HG02571 (cell line): ENCODE data around the gene MYDGF.
"Not testable (repeated sequence)": the region's sequence is repeated elsewhere in the genome, so short reads cannot be mapped to it uniquely, and the experiment has no call there.

Source experiments
- ATAC-seq: cut with Tn5 transposase; IDR thresholded peaks from one replicate; pipeline ENCODE4 v1.9.1; 2021; ENCODE audit warnings: mild to moderate bottlenecking, moderate library complexity; ENCODE audit not compliant: unreplicated experiment

Gene MYDGF

GRCh38 chr19:4701557-4701956, 31.4 kb upstream of the MYDGF start:
- ATAC-seq, result no peak

- ATAC-seq, result no peak
These were observed 30.5 kb upstream of the MYDGF start for GRCh38 chr19:4700693-4700970.

GRCh38 chr19:4699826-4700692, 29.9 kb upstream of the MYDGF start:
- ATAC-seq, result no peak

- no peak for ATAC-seq
These were observed 27.2 kb upstream of the MYDGF start for GRCh38 chr19:4697304-4697703.

GRCh38 chr19:4695224-4695731, 25.1 kb upstream of the MYDGF start:
- ATAC-seq, result no peak

- no peak for ATAC-seq
These were observed 24.3 kb upstream of the MYDGF start for GRCh38 chr19:4694211-4694987.

GRCh38 chr19:4693471-4694121, 23.5 kb upstream of the MYDGF start:
- ATAC-seq, result no peak

- no peak for ATAC-seq
These were observed 22.9 kb upstream of the MYDGF start for GRCh38 chr19:4693078-4693350.

GRCh38 chr19:4692251-4693077, 22.3 kb upstream of the MYDGF start:
- ATAC-seq, result no peak

GRCh38 chr19:4691373-4691772, 21.2 kb upstream of the MYDGF start:
- no peak for ATAC-seq

GRCh38 chr19:4690361-4690760, 20.2 kb upstream of the MYDGF start:
- no peak for ATAC-seq

- ATAC-seq, result no peak
These were observed 19.3 kb upstream of the MYDGF start for GRCh38 chr19:4689403-4689802.

- no peak for ATAC-seq
These were observed 18.4 kb upstream of the MYDGF start for GRCh38 chr19:4688587-4688986.

- ATAC-seq, result no peak
These were observed 17.3 kb upstream of the MYDGF start for GRCh38 chr19:4687396-4687795.

GRCh38 chr19:4686700-4687099, 16.6 kb upstream of the MYDGF start:
- no peak for ATAC-seq

- ATAC-seq, result no peak
These were observed 14.4 kb upstream of the MYDGF start for GRCh38 chr19:4684312-4685095.

GRCh38 chr19:4682417-4683200, 12.5 kb upstream of the MYDGF start:
- ATAC-seq, result no peak

- not testable (repeated sequence) for ATAC-seq
These were observed 9.9 kb upstream of the MYDGF start for GRCh38 chr19:4680021-4680420.
